ENCODE data around the gene KIF3B. TPM values are rescaled to one million over a fixed set of nuclear protein-coding genes. Genes with fewer than 3 reads are reported as not detected.

The KIF3B gene
- total and polyA plus RNA-seq, 2 donors (not counting 1 experiment from before 2014, with no cell fraction given): 12.7 to 17.5 TPM

- no peak overlapping the region for H3K27ac Mint-ChIP-seq
- no peak overlapping the region for H3K4me2 ChIP-seq (replicated peaks; ENCODE audit: low read depth, low read length, poor library complexity, severe bottlenecking)
- POLR2A ChIA-PET: no interaction called here
- H3K27me3 ChIP-seq (replicated peaks in 1 of 4; ENCODE audit: control extremely low read depth in 1 of 4, control insufficient read depth in 3 of 4, insufficient read depth in 4 of 4, low read length in 3 of 4): no peaks in the 10 kb centered on the region
- no peak overlapping the region for H2AFZ ChIP-seq (ENCODE audit: insufficient read depth, low read depth, low read length, poor library complexity, severe bottlenecking)
- 80% methylated on average over 1 of the region's 2 CpGs for WGBS (ENCODE audit: insufficient coverage)
- no peaks in the 10 kb centered on the region for H3K9me3 Mint-ChIP-seq (ENCODE audit: insufficient read depth)
- H3K9ac ChIP-seq (ENCODE audit: low read length): no peak overlapping the region
- H3K79me2 ChIP-seq (ENCODE audit: control insufficient read depth, insufficient read depth, low read length): no peaks in the 10 kb centered on the region
- H3K27me3 Mint-ChIP-seq: no peaks in the 10 kb centered on the region
- H3K9me3 ChIP-seq (ENCODE audit: control extremely low read depth in 1 of 3, control insufficient read depth in 2 of 3, insufficient read depth in 1 of 3, low read length in 2 of 3): no peaks in the 10 kb centered on the region
- H3K4me1 ChIP-seq (ENCODE audit: control insufficient read depth in 2 of 2, insufficient read depth in 2 of 2, low read length in 2 of 2): peaks cover 12 to 20% of the 10 kb centered on the region in 2 donors
- no peak overlapping the region for H3K4me3 Mint-ChIP-seq
- intact Hi-C loops (cut with micrococcal nuclease): loop anchor here (10.0 kb wide), 1 partner anchor 418 kb away; no protein-coding TSS in a partner anchor
- peaks cover 0 to 46% of the 10 kb centered on the region in 2 experiments for H3K36me3 ChIP-seq (replicated peaks in 1 of 2; ENCODE audit: control extremely low read depth in 1 of 2, control insufficient read depth in 1 of 2, extremely low read depth in 1 of 2, insufficient read depth in 2 of 2, low read length in 1 of 2)
- CTCF ChIA-PET: no interaction called here
- DNase-seq (no peak), ATAC-seq (ENCODE audit: low read depth) (no peak)
- H3K27ac ChIP-seq (ENCODE audit: low read length in 2 of 2): no peak overlapping the region
- H3K4me1 Mint-ChIP-seq: peaks cover 19% of the 10 kb centered on the region
- no peak overlapping the region for H3K4me3 ChIP-seq (ENCODE audit: control extremely low read depth in 1 of 5, extremely low read depth in 1 of 5, insufficient read depth in 1 of 5, low read depth in 2 of 5, low read length in 4 of 5)
- TF ChIP-seq EZH2 (IDR thresholded peaks at IDR 0.05; ENCODE audit: borderline replicate concordance, insufficient read depth, low read depth, low read length, poor library complexity, severe bottlenecking): no peak
- TF ChIP-seq, protein P1, sequence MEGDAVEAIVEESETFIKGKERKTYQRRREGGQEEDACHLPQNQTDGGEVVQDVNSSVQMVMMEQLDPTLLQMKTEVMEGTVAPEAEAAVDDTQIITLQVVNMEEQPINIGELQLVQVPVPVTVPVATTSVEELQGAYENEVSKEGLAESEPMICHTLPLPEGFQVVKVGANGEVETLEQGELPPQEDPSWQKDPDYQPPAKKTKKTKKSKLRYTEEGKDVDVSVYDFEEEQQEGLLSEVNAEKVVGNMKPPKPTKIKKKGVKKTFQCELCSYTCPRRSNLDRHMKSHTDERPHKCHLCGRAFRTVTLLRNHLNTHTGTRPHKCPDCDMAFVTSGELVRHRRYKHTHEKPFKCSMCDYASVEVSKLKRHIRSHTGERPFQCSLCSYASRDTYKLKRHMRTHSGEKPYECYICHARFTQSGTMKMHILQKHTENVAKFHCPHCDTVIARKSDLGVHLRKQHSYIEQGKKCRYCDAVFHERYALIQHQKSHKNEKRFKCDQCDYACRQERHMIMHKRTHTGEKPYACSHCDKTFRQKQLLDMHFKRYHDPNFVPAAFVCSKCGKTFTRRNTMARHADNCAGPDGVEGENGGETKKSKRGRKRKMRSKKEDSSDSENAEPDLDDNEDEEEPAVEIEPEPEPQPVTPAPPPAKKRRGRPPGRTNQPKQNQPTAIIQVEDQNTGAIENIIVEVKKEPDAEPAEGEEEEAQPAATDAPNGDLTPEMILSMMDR (IDR thresholded peaks at IDR 0.05): no peak
- H4K20me1 ChIP-seq (ENCODE audit: control insufficient read depth, insufficient read depth, low read length, poor library complexity, severe bottlenecking): no peaks in the 10 kb centered on the region
Measured at GRCh38 chr20:32236819-32237218, 40.6 kb upstream of the KIF3B start.

- Histone ChIP-seq H3K27ac (ENCODE audit: low read length in 2 of 2) (no peak overlapping the region), H3K4me1 (ENCODE audit: control insufficient read depth in 2 of 2, insufficient read depth in 2 of 2, low read length in 2 of 2) (peaks cover 8 to 15% of the 10 kb centered on the region in 2 donors), H3K36me3 (replicated peaks in 1 of 2; ENCODE audit: control extremely low read depth in 1 of 2, control insufficient read depth in 1 of 2, extremely low read depth in 1 of 2, insufficient read depth in 2 of 2, low read length in 1 of 2) (peaks cover 0 to 44% of the 10 kb centered on the region in 2 experiments), H3K9me3 (ENCODE audit: control extremely low read depth in 1 of 3, control insufficient read depth in 2 of 3, insufficient read depth in 1 of 3, low read length in 2 of 3) (no peaks in the 10 kb centered on the region), H3K4me2 (replicated peaks; ENCODE audit: low read depth, low read length, poor library complexity, severe bottlenecking) (no peak overlapping the region), H4K20me1 (ENCODE audit: control insufficient read depth, insufficient read depth, low read length, poor library complexity, severe bottlenecking) (no peaks in the 10 kb centered on the region), H3K79me2 (ENCODE audit: control insufficient read depth, insufficient read depth, low read length) (no peaks in the 10 kb centered on the region), H3K27me3 (replicated peaks in 1 of 4; ENCODE audit: control extremely low read depth in 1 of 4, control insufficient read depth in 3 of 4, insufficient read depth in 4 of 4, low read length in 3 of 4) (no peaks in the 10 kb centered on the region), H3K9ac (ENCODE audit: low read length) (no peak overlapping the region), H3K4me3 (ENCODE audit: control extremely low read depth in 1 of 5, extremely low read depth in 1 of 5, insufficient read depth in 1 of 5, low read depth in 2 of 5, low read length in 4 of 5) (no peak overlapping the region), H2AFZ (ENCODE audit: insufficient read depth, low read depth, low read length, poor library complexity, severe bottlenecking) (no peak overlapping the region)
- no peak overlapping the region for H3K27ac Mint-ChIP-seq
- no peaks in the 10 kb centered on the region for H3K27me3 Mint-ChIP-seq
- POLR2A ChIA-PET: no interaction called here
- DNase-seq (no peak), ATAC-seq (ENCODE audit: low read depth) (no peak)
- intact Hi-C loops (cut with micrococcal nuclease): loop anchor here (10.0 kb wide), 1 partner anchor 417 kb away; no protein-coding TSS in a partner anchor
- WGBS (ENCODE audit: insufficient coverage): 99% methylated on average over 5 of the region's 6 CpGs
- H3K4me3 Mint-ChIP-seq: no peak overlapping the region
- TF ChIP-seq EZH2 (IDR thresholded peaks at IDR 0.05; ENCODE audit: borderline replicate concordance, insufficient read depth, low read depth, low read length, poor library complexity, severe bottlenecking): no peak
- TF ChIP-seq, protein P1 (IDR thresholded peaks at IDR 0.05): no peak
- CTCF ChIA-PET: interaction anchor here (0.6 kb wide), 1 partner anchor 25 kb away, joined by 4 read pairs; no protein-coding TSS in a partner anchor
- H3K4me1 Mint-ChIP-seq: peaks cover 16% of the 10 kb centered on the region
- H3K9me3 Mint-ChIP-seq (ENCODE audit: insufficient read depth): no peaks in the 10 kb centered on the region
Measured at GRCh38 chr20:32237419-32237818, 40.0 kb upstream of the KIF3B start.

All from B cell (primary cell).